GM19239 (cell line): ENCODE measurements around the gene DIPK2A.

Experiments
- DNase-seq: peaks from one replicate; pipeline ENCODE4 v3.0.0; 2011; ENCODE audit warnings: low spot score; ENCODE audit not compliant: insufficient read length
- FAIRE-seq: peaks from 2 replicates; lab custom pipeline; 2011; peaks lifted over from hg19 to GRCh38; lab: Jason Lieb, UNC

The DIPK2A gene

GRCh38 chr3:143974271-143975238 lies 2.9 kb downstream of the DIPK2A start:
- FAIRE-seq = no peak
- DNase-seq = no peak

- DNase-seq (no peak), FAIRE-seq (peak; percentile 14)
Measured at GRCh38 chr3:143975554-143976152, 4.0 kb downstream of the DIPK2A start.

GRCh38 chr3:143977341-143978262 lies 6.0 kb downstream of the DIPK2A start:
- no peak for DNase-seq

GRCh38 chr3:143978263-143978631 lies 6.6 kb downstream of the DIPK2A start:
- DNase-seq (no peak), FAIRE-seq (no peak)

More at GRCh38 chr3:143977341-143978262, 6.0 kb downstream of the DIPK2A start:
- peak; percentile 89 for FAIRE-seq

GRCh38 chr3:143979041-143979440 lies 7.4 kb downstream of the DIPK2A start:
- DNase-seq = no peak
- FAIRE-seq = no peak

- peak; percentile 21 for FAIRE-seq
- no peak for DNase-seq
Measured at GRCh38 chr3:143979813-143980212, 8.2 kb downstream of the DIPK2A start.

GRCh38 chr3:143988306-143988705 lies 16.7 kb downstream of the DIPK2A start:
- FAIRE-seq (no peak), DNase-seq (no peak)

- DNase-seq = no peak
- no peak for FAIRE-seq
Measured at GRCh38 chr3:143989461-143989860, 17.8 kb downstream of the DIPK2A start.

- FAIRE-seq (peak; percentile 4), DNase-seq (no peak)
Measured at GRCh38 chr3:143991713-143992112, 20.1 kb downstream of the DIPK2A start.

GRCh38 chr3:143998266-143998665 lies 26.6 kb downstream of the DIPK2A start:
- DNase-seq (no peak), FAIRE-seq (peak; percentile 72)

- FAIRE-seq (no peak), DNase-seq (no peak)
Measured at GRCh38 chr3:144003051-144003450, 31.4 kb downstream of the DIPK2A start.

GRCh38 chr3:144010371-144010770 lies 38.7 kb downstream of the DIPK2A start:
- peak; percentile 33 for FAIRE-seq
- no peak for DNase-seq

- FAIRE-seq = no peak
- DNase-seq = no peak
Measured at GRCh38 chr3:144011251-144011799, 39.7 kb downstream of the DIPK2A start.

GRCh38 chr3:144015133-144015532 lies 43.5 kb downstream of the DIPK2A start:
- DNase-seq (no peak), FAIRE-seq (no peak)

- DNase-seq = no peak
Measured at GRCh38 chr3:144018776-144019175, 47.2 kb downstream of the DIPK2A start.

More at GRCh38 chr3:144018776-144019175, 47.2 kb downstream of the DIPK2A start:
- no peak for FAIRE-seq
